ENCODE results near the gene SYNE1. TPM values are rescaled to one million over a fixed set of nuclear protein-coding genes. Genes with fewer than 3 reads are reported as not detected.
A peak's percentile ranks its signal among the peaks of the same experiment; 100 is the strongest.
"Not testable (repeated sequence)": the region's sequence is repeated elsewhere in the genome, so short reads cannot be mapped to it uniquely, and the experiment has no call there.

The SYNE1 gene
- polyA plus RNA-seq, 6 donors from 2014 or later = 24.1 to 50.3 (median 30.9) TPM

DNA sequence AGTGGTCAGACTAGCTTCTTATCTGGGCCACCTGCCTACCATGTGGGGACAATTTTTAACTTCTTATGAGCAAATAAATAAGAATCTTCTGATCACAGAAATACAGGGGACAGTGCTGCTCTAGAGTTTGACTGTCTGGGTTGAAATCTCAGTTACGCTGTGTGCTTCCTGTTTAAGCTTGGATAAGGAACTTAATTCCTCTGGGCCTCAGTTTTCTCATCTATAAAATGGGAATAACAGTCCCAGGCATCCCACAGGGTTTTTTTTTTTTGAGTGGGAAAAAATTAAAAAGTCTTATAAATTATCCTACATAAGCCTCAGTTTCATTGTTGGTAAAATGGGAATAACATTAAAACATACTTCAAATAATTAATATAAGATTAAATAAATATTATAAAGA is 488.8 kb downstream of the SYNE1 start:
- H3K4me1 Mint-ChIP-seq = peaks cover 0 to 3% (median 0%) of the 10 kb centered on the region in 3 donors
- peaks cover 42 to 49% of the 10 kb centered on the region in 2 donors for H3K36me3 Mint-ChIP-seq
- H3K27me3 Mint-ChIP-seq = no peaks in the 10 kb centered on the region
- H3K4me3 Mint-ChIP-seq = no peak overlapping the region
- no peak overlapping the region for H3K27ac Mint-ChIP-seq
- no peaks in the 10 kb centered on the region for H3K9me3 Mint-ChIP-seq
- ATAC-seq (ENCODE audit: low read depth in 2 of 2) (no peak), DNase-seq (no peak)

DNA sequence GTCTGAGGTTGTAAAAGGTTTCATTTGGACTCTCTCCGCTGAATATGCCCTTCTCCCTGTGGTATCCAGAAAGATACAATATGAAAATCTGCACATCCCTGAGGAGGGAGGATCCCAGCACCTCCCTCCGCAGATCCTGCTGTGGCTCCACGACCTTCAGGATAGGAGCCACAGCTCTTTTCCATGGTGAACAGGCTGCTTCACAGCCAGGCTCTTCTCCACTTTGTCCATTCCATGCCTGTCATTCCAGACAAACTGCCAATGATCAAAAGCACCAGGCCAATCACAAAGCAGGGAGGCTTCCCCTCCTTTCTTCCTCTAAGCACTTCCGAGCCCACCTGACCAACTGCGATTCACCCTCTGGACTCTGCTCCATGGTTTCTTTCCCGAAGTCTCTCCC is 489.9 kb downstream of the SYNE1 start:
- Mint-ChIP-seq H3K4me3 (no peak overlapping the region), H3K36me3 (peaks cover 47 to 49% of the 10 kb centered on the region in 2 donors), H3K4me1 (peaks cover 0 to 3% (median 0%) of the 10 kb centered on the region in 3 donors), H3K27me3 (no peaks in the 10 kb centered on the region), H3K9me3 (no peaks in the 10 kb centered on the region), H3K27ac (peak overlapping the region in 4 of 6 donors; percentile 21 to 87 (median 34))
- no peak for DNase-seq
- no peak for ATAC-seq (ENCODE audit: low read depth in 2 of 2)

DNA sequence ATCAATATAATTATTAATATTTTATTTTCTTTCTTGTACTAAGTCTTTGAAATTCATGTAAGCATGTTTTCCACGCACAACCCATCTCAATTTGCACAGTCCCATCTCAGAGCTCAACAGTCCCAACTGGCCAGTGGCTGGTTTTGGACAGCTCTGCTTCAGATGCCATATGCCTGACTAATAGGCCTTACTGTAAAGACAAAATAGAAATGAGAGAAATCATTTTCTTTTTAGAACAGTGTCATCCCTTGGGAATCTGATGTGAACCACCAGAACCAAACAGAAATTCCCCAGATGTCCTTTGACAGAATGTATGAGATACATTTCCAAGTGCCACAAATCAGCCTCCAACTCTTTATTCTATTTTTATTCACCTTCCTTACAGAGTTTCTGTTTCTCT is 490.8 kb downstream of the SYNE1 start:
- H3K9me3 Mint-ChIP-seq = no peaks in the 10 kb centered on the region
- no peak for DNase-seq
- peaks cover 43 to 44% of the 10 kb centered on the region in 2 donors for H3K36me3 Mint-ChIP-seq
- ATAC-seq (ENCODE audit: low read depth in 2 of 2) = no peak
- H3K27me3 Mint-ChIP-seq = no peaks in the 10 kb centered on the region
- no peak overlapping the region for H3K4me3 Mint-ChIP-seq
- peaks cover 0 to 3% (median 0%) of the 10 kb centered on the region in 3 donors for H3K4me1 Mint-ChIP-seq
- peak overlapping the region in 1 of 6 donors; percentile 1 for H3K27ac Mint-ChIP-seq

DNA sequence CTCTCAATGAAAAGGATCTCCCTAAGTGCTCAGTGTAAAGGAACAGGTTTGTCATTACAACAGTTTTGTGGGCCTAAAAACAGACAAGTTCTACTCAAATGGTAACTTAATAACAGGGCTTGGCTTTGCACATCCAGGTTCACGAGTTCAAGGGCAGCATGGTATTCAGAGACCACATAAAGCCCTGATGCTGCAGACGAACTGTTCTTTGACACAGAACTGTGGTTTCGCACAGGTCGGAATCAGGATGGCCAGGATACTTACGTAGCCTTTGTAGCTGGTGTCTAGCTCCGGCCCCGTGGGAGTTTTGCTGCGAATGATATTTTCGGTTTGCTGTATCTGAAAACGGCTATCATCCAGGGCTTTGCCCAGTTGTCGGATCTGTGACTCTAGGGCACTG is 493.8 kb downstream of the SYNE1 start:
- no peak for ATAC-seq (ENCODE audit: low read depth in 2 of 2)
- Mint-ChIP-seq H3K27ac (peak overlapping the region in 2 of 6 donors; percentile 11 to 48), H3K4me3 (no peak overlapping the region), H3K9me3 (no peaks in the 10 kb centered on the region), H3K4me1 (peaks cover 0 to 3% (median 0%) of the 10 kb centered on the region in 3 donors), H3K36me3 (peaks cover 22 to 27% of the 10 kb centered on the region in 2 donors), H3K27me3 (no peaks in the 10 kb centered on the region)
- DNase-seq = no peak

DNA sequence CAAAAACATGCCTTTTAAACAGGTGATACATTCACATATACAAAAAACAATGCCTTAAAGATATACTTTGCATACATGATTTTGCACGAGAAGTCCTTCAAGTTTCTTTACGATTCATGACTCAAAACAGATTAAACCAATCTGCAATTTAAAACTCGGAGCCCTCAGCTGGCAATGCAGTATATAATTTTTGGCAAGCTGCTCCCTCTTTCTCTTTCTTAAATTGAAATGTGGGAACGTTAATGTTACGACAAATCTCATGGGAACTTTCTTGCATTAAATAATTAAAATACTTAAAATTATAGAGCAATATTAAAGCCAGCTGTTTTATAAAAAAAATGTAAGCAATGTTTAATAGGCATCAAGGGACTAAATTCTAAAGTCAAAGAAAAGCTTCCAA is 495.1 kb downstream of the SYNE1 start:
- H3K4me3 Mint-ChIP-seq = no peak overlapping the region
- H3K27ac Mint-ChIP-seq = no peak overlapping the region
- ATAC-seq (ENCODE audit: low read depth in 2 of 2) (no peak), DNase-seq (no peak)
- no peaks in the 10 kb centered on the region for H3K27me3 Mint-ChIP-seq
- no peaks in the 10 kb centered on the region for H3K9me3 Mint-ChIP-seq
- peaks cover 0 to 3% (median 0%) of the 10 kb centered on the region in 3 donors for H3K4me1 Mint-ChIP-seq
- peaks cover 22 to 23% of the 10 kb centered on the region in 2 donors for H3K36me3 Mint-ChIP-seq

DNA sequence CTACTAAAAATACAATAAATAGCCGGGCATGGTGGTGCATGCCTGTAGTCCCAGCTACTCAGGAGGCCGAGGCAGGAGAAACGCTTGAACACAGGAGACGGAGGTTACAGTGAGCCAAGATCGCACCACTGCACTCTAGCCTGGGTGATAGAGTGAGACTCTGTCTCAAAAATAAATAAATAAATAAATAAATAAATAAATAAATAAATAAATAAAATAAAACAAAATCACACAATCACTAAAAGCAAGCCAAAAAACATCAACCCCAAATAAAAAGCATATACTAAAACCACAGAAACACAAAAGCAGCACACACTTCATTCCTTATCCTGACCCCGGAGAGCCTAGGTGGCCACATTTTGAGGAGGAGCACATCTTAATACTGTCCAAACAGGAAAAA is 498.8 kb downstream of the SYNE1 start:
- Mint-ChIP-seq H3K27ac (peak overlapping the region in 1 of 6 donors; percentile 39), H3K36me3 (peaks cover 14 to 30% of the 10 kb centered on the region in 2 donors)
- H3K9me3 Mint-ChIP-seq; DNase-seq; H3K27me3 Mint-ChIP-seq; H3K4me3 Mint-ChIP-seq; ATAC-seq (ENCODE audit: low read depth in 2 of 2); H3K4me1 Mint-ChIP-seq: not testable (repeated sequence)

DNA sequence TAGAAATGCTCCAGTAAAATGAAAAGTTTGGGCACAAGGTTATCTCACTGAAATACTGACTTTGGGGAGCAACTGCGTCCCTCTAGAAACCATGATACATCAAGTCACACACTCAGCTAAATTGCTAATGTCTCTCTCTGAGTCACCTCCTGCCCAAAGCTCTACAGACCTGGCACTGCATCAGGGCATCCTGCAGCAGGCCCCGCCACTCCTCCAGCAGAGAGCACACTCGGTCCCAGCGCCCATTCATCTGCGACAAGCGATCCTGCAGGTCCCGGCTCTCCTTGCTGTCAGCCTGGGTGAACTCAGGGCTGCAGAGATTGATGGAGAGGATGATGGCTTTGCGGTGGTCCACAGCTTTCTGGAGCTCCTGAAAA is 500.7 kb downstream of the SYNE1 start:
- Mint-ChIP-seq H3K4me1 (no peaks in the 10 kb centered on the region), H3K27me3 (no peaks in the 10 kb centered on the region), H3K36me3 (peaks cover 15 to 38% of the 10 kb centered on the region in 2 donors), H3K27ac (no peak overlapping the region), H3K9me3 (no peaks in the 10 kb centered on the region), H3K4me3 (no peak overlapping the region)
- ATAC-seq (ENCODE audit: low read depth in 2 of 2) (no peak), DNase-seq (no peak)

DNA sequence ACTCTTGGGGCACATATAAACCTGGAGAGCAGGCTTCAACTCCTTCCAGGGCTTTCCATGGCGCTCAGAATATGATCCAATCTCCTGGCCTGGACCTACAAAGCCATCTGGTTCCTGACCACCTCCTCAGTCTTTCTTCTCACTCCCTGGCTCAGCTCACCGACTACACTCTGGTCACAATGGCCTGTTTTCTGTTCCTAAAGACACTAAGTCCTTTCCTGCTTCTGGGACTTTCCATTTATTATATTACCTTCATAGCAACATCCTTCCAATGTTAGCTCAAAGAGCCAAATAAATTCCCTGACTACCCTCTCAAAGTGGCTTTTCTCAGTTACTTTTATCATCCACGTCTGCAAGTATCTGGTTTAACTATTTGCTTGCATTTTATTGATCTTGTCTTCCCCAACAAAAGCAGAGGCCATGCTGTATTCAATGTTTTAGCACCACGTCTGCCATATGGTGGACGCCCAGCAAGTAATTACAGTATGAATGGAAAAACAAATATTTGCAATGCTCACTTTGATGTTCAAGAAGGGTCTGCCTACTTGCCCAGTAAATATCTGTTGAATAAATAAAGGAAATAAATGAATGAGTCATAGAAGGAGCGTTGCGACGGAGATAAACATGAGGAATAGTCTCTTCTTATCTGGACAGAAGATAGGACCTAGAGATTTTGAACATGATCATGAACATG is 501.3 kb downstream of the SYNE1 start:
- H3K4me1 Mint-ChIP-seq = no peaks in the 10 kb centered on the region
- H3K4me3 Mint-ChIP-seq = no peak overlapping the region
- DNase-seq = no peak
- no peaks in the 10 kb centered on the region for H3K27me3 Mint-ChIP-seq
- peaks cover 15 to 38% of the 10 kb centered on the region in 2 donors for H3K36me3 Mint-ChIP-seq
- no peak for ATAC-seq (ENCODE audit: low read depth in 2 of 2)
- no peaks in the 10 kb centered on the region for H3K9me3 Mint-ChIP-seq
- H3K27ac Mint-ChIP-seq = peak overlapping the region in 3 of 6 donors; percentile 13 to 87 (median 78)

DNA sequence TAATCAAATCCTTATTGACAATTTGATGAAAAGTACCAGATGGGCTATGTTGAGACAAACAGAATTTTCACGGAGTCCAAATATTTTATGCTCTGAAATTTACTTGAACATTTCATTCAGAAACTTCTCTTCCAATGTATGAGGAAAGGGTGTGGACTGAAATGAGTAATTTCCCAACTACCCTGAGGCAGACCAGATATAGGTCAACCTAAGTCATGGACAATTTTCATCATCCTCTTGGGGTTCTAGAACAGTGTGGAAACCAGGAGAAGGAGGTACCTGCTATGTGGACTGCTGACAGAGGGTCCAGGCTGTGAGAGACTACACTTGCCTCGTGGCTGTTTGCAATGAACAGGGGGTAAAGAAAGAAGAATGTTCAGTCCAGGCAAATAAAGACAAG is 506.7 kb downstream of the SYNE1 start:
- H3K4me3 Mint-ChIP-seq = no peak overlapping the region
- H3K27ac Mint-ChIP-seq = peak overlapping the region in 2 of 6 donors; percentile 57 to 71
- no peaks in the 10 kb centered on the region for H3K27me3 Mint-ChIP-seq
- DNase-seq (no peak), ATAC-seq (ENCODE audit: low read depth in 2 of 2) (no peak)
- no peaks in the 10 kb centered on the region for H3K4me1 Mint-ChIP-seq
- H3K9me3 Mint-ChIP-seq = no peaks in the 10 kb centered on the region
- peaks cover 12 to 41% of the 10 kb centered on the region in 2 donors for H3K36me3 Mint-ChIP-seq

DNA sequence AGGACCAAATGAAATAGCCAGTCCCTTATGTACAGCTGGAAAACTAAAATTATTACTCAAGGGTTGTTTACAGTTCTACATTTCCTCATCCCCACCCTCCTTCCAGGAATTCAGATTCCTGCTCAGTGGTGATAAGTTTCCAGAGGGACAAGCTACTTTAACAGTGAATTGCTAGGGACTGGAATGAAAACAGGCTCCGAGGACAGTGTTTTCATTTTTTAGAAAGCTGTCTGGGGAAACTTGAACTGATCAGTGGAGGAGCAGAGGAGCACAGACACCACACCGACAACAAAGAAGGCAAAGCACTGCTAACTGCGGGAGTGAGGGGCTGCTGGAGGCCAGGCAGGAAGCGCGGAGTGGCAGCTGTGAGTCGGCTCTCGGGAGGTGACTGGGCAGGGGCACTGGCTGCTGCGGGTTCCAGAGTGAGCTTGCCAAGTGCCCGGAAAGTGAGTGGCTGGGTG is 507.4 kb downstream of the SYNE1 start:
- H3K9me3 Mint-ChIP-seq = no peaks in the 10 kb centered on the region
- DNase-seq (no peak), ATAC-seq (ENCODE audit: low read depth in 2 of 2) (no peak)
- no peaks in the 10 kb centered on the region for H3K27me3 Mint-ChIP-seq
- H3K4me3 Mint-ChIP-seq = no peak overlapping the region
- no peaks in the 10 kb centered on the region for H3K4me1 Mint-ChIP-seq
- peaks cover 12 to 34% of the 10 kb centered on the region in 2 donors for H3K36me3 Mint-ChIP-seq
- peak overlapping the region in 3 of 6 donors; percentile 24 to 52 (median 51) for H3K27ac Mint-ChIP-seq

DNA sequence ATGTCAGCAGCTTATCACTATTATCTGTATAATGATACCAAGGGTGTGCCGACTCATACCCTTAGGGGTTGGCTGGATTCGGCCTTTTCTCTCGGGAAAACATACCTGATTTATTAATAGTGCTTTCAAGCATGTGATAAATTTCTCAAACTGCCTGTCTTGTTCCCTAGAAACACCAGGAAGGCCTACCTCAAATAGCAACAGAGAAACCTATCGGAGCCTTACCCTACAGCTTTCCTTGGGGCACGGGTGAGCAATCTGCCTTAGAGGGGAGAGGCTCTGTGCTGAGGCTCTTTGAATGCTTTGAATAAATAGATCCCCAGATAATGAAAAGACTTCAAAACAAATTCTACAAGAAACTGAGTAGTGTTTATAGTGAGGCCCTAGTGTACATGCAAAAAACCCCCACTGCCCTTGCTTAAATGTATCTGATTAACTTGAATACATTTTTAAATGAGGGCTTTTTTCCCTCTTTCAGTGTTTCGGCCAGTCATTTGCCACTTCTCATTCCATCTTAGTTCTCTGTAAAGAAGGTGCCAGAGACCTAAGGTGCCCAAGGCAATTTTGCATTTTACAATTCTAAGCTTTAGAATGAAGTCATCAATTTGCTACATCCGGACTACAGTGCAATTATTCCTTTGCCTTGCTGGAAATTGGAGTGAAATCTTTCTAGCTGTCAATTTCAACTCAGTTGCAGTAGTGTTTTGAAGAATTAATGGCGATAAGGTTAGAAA is 509.6 kb downstream of the SYNE1 start:
- H3K27ac Mint-ChIP-seq = peak overlapping the region in 1 of 6 donors; percentile 78
- peaks cover 17 to 30% of the 10 kb centered on the region in 2 donors for H3K36me3 Mint-ChIP-seq

DNA sequence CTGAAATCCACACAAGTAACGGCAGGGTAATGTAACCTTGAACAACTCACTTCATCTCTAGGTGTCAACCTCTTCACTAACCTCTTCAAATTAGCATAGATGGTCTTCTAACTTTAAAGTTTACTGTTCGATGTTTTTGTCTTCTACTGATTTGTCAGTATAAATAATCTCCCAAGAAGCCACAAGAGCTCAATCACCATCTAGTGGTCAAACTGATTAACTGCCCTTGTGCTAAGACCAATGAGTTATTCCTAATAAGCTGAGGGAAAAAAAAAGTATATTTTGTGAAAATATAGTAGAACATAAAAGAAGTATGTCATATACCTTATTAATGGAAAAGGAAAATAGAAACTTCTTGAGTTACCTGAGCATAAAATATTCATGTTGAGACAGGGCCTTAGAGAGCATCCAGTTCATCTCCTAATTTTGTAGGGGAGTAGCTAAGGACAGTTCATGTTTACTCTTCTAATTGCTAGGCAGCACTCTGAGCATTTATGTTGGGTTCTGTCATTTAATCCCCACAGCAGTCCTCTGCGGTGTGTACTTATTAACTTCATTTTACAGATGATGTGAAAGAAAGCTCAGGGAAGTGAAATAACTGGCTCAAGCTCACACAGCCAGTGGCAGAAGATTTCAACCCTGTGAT is 512.6 kb downstream of the SYNE1 start:
- H3K9me3 Mint-ChIP-seq = peaks cover 0 to 2% (median 0%) of the 10 kb centered on the region in 7 donors
- peak overlapping the region in 4 of 6 donors; percentile 7 to 75 (median 36) for H3K27ac Mint-ChIP-seq
- H3K27me3 Mint-ChIP-seq = no peaks in the 10 kb centered on the region
- H3K36me3 Mint-ChIP-seq = peaks cover 27 to 31% of the 10 kb centered on the region in 2 donors
- no peaks in the 10 kb centered on the region for H3K4me1 Mint-ChIP-seq
- no peak overlapping the region for H3K4me3 Mint-ChIP-seq
- peak; percentile 14 for DNase-seq
- ATAC-seq (ENCODE audit: low read depth in 2 of 2) = no peak

More for the DNA sequence above, 509.6 kb downstream of the SYNE1 start:
- DNase-seq = no peak
- H3K27me3 Mint-ChIP-seq = no peaks in the 10 kb centered on the region
- no peaks in the 10 kb centered on the region for H3K9me3 Mint-ChIP-seq
- H3K4me3 Mint-ChIP-seq = no peak overlapping the region
- no peak for ATAC-seq (ENCODE audit: low read depth in 2 of 2)
- no peaks in the 10 kb centered on the region for H3K4me1 Mint-ChIP-seq

DNA sequence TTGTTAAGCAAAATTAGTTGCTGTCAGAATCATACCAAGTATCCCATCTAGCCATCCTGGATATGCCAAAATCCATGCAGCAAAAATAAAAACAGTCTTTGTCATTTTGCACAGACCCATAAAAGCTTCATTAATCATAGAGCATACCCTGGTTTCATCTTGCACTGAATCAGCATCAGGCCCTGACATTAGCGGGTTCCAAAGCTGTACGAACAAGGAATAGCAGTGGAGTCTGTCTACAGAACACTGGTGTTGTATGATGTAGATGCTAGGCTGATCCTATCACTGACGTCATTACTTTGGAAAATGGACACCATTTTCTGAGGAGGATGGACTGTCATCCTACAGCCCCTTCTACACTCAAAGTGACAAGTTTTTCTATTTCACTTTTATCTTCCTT is 514.1 kb downstream of the SYNE1 start:
- peaks cover 33 to 35% of the 10 kb centered on the region in 2 donors for H3K36me3 Mint-ChIP-seq
- DNase-seq (no peak), ATAC-seq (ENCODE audit: low read depth in 2 of 2) (no peak)
- no peak overlapping the region for H3K4me3 Mint-ChIP-seq
- peaks cover 0 to 3% (median 0%) of the 10 kb centered on the region in 3 donors for H3K4me1 Mint-ChIP-seq
- H3K9me3 Mint-ChIP-seq = peaks cover 0 to 14% (median 2%) of the 10 kb centered on the region in 7 donors
- H3K27me3 Mint-ChIP-seq = no peaks in the 10 kb centered on the region
- no peak overlapping the region for H3K27ac Mint-ChIP-seq

Data from naive B cell (primary cell).